ENCODE measurements around the gene RHBG. TPM values are rescaled to one million over a fixed set of nuclear protein-coding genes. Genes with fewer than 3 reads are reported as not detected.

RHBG gene
- total and polyA plus RNA-seq, 2 donors (not counting 3 experiments of a cell fraction or from before 2014, with no cell fraction given): not detected

GRCh38 chr1:156319664-156320063 is 49.3 kb upstream of the RHBG start:
- H3K9ac ChIP-seq (replicated peaks; ENCODE audit: extremely low read depth, insufficient read depth, low read length): no peak overlapping the region

More at GRCh38 chr1:156319664-156320063, 49.3 kb upstream of the RHBG start:
- ChIA-PET CTCF (interaction anchor here (0.6 to 2.1 kb wide), 23 partner anchors 10 to 229 kb away, joined by 3 to 17 read pairs (median 6); partner anchors contain the start of genes CCT3, GLMP, PMF1 and SMG5), POLR2A (interaction anchor here (0.6 kb wide), 1 partner anchor 95 kb away, joined by 8 read pairs; no protein-coding TSS in a partner anchor)
- peaks cover 2% of the 10 kb centered on the region for H3K79me2 ChIP-seq (ENCODE audit: control insufficient read depth, insufficient read depth, low read length)
- H3K27ac ChIP-seq (ENCODE audit: insufficient read depth, low read depth, low read length): no peak overlapping the region
- FAIRE-seq (no peak), DNase-seq (ENCODE audit: low read depth, low spot score) (peak; percentile 60)
- H3K4me1 ChIP-seq (ENCODE audit: control insufficient read depth, extremely low read depth, insufficient read depth, low read length): peaks cover 2% of the 10 kb centered on the region
- no peaks in the 10 kb centered on the region for H3K27me3 ChIP-seq (ENCODE audit: control insufficient read depth in 2 of 2, insufficient read depth in 2 of 2, low read length in 2 of 2)
- no peaks in the 10 kb centered on the region for H4K20me1 ChIP-seq (replicated peaks; ENCODE audit: control insufficient read depth, extremely low read depth, insufficient read depth, low read length)
- peaks cover 51 to 58% of the 10 kb centered on the region in 2 experiments for H3K36me3 ChIP-seq (ENCODE audit: control insufficient read depth in 2 of 2, extremely low read depth in 1 of 2, insufficient read depth in 2 of 2, low read length in 2 of 2)
- no TSS peak for BruUV-seq (replicated peaks)
- dilution Hi-C loops (cut with MboI; ENCODE audit: extremely low pct_ligation_motif_present, low sequenced_read_pairs) (no loop called here), intact Hi-C loops (cut with micrococcal nuclease) (loop anchor here (1.0 kb wide), 1 partner anchor 173 kb away; no protein-coding TSS in a partner anchor)
- no peaks in the 10 kb centered on the region for H3K9me1 ChIP-seq (replicated peaks; ENCODE audit: control insufficient read depth, extremely low read depth, insufficient read depth, low read length)
- no peak overlapping the region for H3K4me3 ChIP-seq (replicated peaks in 1 of 3; ENCODE audit: insufficient read depth in 1 of 3, low read depth in 1 of 3, low read length in 3 of 3)
- no peaks in the 10 kb centered on the region for H3K9me3 ChIP-seq (replicated peaks; ENCODE audit: control insufficient read depth, insufficient read depth, low read length)
- H2AFZ ChIP-seq (ENCODE audit: low read depth, low read length): no peak overlapping the region
- no peak overlapping the region for H3K4me2 ChIP-seq (ENCODE audit: insufficient read depth, low read length)
- TF ChIP-seq CTCF (IDR thresholded peaks at IDR 0.05; ENCODE audit: extremely low read depth in 1 of 2, insufficient read depth in 1 of 2, low read depth in 1 of 2, low read length in 2 of 2): peak; percentile 31 to 47
- no peak for TF ChIP-seq POLR2A (IDR thresholded peaks at IDR 0.05; ENCODE audit: low read depth, low read length)

Measured in endothelial cell of umbilical vein (primary cell).